ENCODE results near the gene SLC35B2. TPM values are rescaled to one million over a fixed set of nuclear protein-coding genes. Genes with fewer than 3 reads are reported as not detected.

SLC35B2 gene
- total RNA-seq, 1 experiment from 2014 or later: 28.9 TPM

DNA sequence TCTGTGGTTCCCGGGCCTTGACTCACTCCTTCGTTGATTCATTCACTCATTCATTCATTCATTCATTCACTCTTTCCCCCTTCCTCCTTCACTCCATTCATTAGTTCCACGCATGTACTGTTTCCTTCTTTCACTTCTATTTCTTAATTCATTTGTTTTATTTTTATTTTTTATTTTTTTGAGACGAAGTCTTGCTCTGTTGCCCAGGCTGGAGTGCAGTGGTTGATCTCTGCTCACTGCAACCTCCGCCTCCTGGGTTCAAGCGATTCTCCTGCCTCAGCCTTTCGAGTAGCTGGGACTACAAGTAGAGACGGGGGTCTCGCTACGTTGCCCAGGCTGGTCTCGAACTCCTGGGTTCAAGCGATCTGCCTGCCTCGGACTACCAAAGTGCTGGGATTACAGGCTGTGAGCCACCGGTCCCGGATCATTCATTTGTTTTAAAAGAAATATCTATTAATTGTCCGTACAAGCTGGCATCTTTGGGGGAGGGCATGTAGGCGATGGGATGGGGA, 8.4 kb upstream of the SLC35B2 start:
- Mint-ChIP-seq H3K4me3 (peak overlapping the region; percentile 95), H3K9me3 (no peaks in the 10 kb centered on the region), H3K4me1 (peaks cover 46% of the 10 kb centered on the region), H3K36me3 (no peaks in the 10 kb centered on the region), H3K27ac (no peak overlapping the region), H3K27me3 (ENCODE audit: low read depth) (peaks cover 28% of the 10 kb centered on the region)
- ATAC-seq (no peak), DNase-seq (ENCODE audit: low spot score) (no peak)
- POLR2A ChIA-PET: no interaction called here
- CTCF ChIA-PET: no interaction called here
- TF ChIP-seq MXD4 (CRISPR knock-in tag; IDR thresholded peaks at IDR 0.05; ENCODE audit: borderline replicate concordance): no peak
- no peak for TF ChIP-seq JUN (CRISPR knock-in tag; IDR thresholded peaks at IDR 0.05)
- TF ChIP-seq PRRX2 (CRISPR knock-in tag; IDR thresholded peaks at IDR 0.05): no peak
- TF ChIP-seq, protein P1, sequence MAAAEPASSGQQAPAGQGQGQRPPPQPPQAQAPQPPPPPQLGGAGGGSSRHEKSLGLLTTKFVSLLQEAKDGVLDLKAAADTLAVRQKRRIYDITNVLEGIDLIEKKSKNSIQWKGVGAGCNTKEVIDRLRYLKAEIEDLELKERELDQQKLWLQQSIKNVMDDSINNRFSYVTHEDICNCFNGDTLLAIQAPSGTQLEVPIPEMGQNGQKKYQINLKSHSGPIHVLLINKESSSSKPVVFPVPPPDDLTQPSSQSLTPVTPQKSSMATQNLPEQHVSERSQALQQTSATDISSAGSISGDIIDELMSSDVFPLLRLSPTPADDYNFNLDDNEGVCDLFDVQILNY (CRISPR knock-in tag; IDR thresholded peaks at IDR 0.05): no peak
- TF ChIP-seq, protein P2, sequence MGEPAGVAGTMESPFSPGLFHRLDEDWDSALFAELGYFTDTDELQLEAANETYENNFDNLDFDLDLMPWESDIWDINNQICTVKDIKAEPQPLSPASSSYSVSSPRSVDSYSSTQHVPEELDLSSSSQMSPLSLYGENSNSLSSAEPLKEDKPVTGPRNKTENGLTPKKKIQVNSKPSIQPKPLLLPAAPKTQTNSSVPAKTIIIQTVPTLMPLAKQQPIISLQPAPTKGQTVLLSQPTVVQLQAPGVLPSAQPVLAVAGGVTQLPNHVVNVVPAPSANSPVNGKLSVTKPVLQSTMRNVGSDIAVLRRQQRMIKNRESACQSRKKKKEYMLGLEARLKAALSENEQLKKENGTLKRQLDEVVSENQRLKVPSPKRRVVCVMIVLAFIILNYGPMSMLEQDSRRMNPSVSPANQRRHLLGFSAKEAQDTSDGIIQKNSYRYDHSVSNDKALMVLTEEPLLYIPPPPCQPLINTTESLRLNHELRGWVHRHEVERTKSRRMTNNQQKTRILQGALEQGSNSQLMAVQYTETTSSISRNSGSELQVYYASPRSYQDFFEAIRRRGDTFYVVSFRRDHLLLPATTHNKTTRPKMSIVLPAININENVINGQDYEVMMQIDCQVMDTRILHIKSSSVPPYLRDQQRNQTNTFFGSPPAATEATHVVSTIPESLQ (CRISPR knock-in tag; IDR thresholded peaks at IDR 0.05): no peak
- TF ChIP-seq, protein P3, sequence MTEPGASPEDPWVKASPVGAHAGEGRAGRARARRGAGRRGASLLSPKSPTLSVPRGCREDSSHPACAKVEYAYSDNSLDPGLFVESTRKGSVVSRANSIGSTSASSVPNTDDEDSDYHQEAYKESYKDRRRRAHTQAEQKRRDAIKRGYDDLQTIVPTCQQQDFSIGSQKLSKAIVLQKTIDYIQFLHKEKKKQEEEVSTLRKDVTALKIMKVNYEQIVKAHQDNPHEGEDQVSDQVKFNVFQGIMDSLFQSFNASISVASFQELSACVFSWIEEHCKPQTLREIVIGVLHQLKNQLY (CRISPR knock-in tag; IDR thresholded peaks at IDR 0.05): no peak
- TF ChIP-seq ELF4 (CRISPR knock-in tag; IDR thresholded peaks at IDR 0.05; ENCODE audit: low read depth): no peak
- TF ChIP-seq EMX1 (CRISPR knock-in tag; IDR thresholded peaks at IDR 0.05): no peak
- 0 out of 2 replicates have a peak, but pooled peaks have one; percentile 11 for TF ChIP-seq GTF2I (CRISPR knock-in tag; conservative IDR thresholded peaks at IDR 0.05)
- peak; percentile 91 for TF ChIP-seq ZNF121 (CRISPR knock-in tag; IDR thresholded peaks at IDR 0.05)
- TF ChIP-seq NFATC4 (CRISPR knock-in tag; IDR thresholded peaks at IDR 0.05): no peak

DNA sequence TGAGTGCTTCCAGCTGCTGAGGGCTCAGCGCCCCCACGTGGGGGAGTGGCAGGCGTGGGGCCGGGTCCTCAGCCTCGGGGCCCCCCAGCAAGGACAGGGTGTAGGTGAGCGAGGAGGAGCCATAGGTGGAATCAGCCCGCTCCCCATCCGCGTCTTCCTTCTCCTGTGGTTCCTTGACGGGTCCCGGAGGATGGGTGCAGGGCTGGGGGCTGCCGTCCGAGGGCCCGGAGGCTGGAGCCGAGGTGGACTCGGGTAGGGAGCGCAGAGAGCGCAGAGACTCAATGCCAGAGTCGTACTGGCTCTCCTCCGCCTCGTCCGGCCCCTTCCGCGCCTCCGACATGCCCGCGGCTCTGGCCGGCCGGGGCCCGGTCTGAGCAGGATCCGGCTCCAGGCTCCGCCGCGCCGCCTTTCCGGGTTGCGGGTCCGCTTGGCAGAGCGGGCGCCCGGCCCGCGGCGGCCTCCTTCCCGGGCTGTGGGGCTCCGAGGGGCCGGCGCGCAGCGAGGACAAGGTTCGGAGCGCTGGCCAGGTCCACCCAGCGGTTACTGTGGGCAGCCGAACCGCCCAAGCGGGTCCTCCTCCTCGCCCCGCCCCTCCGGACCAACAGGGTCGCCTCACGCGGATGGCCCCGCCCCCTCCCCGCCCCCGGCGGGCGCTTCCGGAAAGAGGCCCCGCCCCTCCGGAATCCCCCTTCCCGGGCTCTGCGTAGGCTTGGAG, 7.8 kb upstream of the SLC35B2 start, which contains the start of gene NFKBIE:
Gene NFKBIE, minus strand, starts transcription at position 545 of the 715 bp plus-strand sequence. Its CDS starts 205 bp downstream, at position 340.
- ATAC-seq: peak; percentile 73
- Mint-ChIP-seq H3K9me3 (no peaks in the 10 kb centered on the region), H3K4me1 (peaks cover 46% of the 10 kb centered on the region), H3K27me3 (ENCODE audit: low read depth) (peaks cover 28% of the 10 kb centered on the region), H3K36me3 (no peaks in the 10 kb centered on the region), H3K4me3 (peak within 1 kb of the TSS; percentile 95), H3K27ac (no peak within 1 kb of the TSS)
- CTCF ChIA-PET: interaction anchor here (0.8 to 1.5 kb wide), 6 partner anchors 8 to 169 kb away, joined by 4 read pairs; partner anchors contain the start of gene AARS2
- POLR2A ChIA-PET: no interaction called here
- DNase-seq (ENCODE audit: low spot score): peak; percentile 97
- TF ChIP-seq ZNF263 (CRISPR knock-in tag; IDR thresholded peaks at IDR 0.05; ENCODE audit: low read depth): no peak
- TF ChIP-seq ZNF138 (CRISPR knock-in tag; conservative IDR thresholded peaks at IDR 0.05): no peak
- TF ChIP-seq, protein P4, sequence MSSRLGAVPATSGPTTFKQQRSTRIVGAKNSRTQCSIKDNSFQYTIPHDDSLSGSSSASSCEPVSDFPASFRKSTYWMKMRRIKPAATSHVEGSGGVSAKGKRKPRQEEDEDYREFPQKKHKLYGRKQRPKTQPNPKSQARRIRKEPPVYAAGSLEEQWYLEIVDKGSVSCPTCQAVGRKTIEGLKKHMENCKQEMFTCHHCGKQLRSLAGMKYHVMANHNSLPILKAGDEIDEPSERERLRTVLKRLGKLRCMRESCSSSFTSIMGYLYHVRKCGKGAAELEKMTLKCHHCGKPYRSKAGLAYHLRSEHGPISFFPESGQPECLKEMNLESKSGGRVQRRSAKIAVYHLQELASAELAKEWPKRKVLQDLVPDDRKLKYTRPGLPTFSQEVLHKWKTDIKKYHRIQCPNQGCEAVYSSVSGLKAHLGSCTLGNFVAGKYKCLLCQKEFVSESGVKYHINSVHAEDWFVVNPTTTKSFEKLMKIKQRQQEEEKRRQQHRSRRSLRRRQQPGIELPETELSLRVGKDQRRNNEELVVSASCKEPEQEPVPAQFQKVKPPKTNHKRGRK (CRISPR knock-in tag; IDR thresholded peaks at IDR 0.05; ENCODE audit: borderline replicate concordance): no peak
- TF ChIP-seq OVOL2 (CRISPR knock-in tag; IDR thresholded peaks at IDR 0.05; ENCODE audit: borderline replicate concordance): no peak
- TF ChIP-seq, protein P3 (CRISPR knock-in tag; IDR thresholded peaks at IDR 0.05): no peak; the same call in 1 of the 2 replicates
- no peak for TF ChIP-seq NFYB (CRISPR knock-in tag; conservative IDR thresholded peaks at IDR 0.05; ENCODE audit: low read depth)
- peak; percentile 70; the same call in 1 of the 2 replicates for TF ChIP-seq SP1 (CRISPR knock-in tag; conservative IDR thresholded peaks at IDR 0.05)
- TF ChIP-seq, protein P5, sequence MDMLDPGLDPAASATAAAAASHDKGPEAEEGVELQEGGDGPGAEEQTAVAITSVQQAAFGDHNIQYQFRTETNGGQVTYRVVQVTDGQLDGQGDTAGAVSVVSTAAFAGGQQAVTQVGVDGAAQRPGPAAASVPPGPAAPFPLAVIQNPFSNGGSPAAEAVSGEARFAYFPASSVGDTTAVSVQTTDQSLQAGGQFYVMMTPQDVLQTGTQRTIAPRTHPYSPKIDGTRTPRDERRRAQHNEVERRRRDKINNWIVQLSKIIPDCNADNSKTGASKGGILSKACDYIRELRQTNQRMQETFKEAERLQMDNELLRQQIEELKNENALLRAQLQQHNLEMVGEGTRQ (CRISPR knock-in tag; IDR thresholded peaks at IDR 0.05): no peak
- TF ChIP-seq IRF2 (CRISPR knock-in tag; IDR thresholded peaks at IDR 0.05; ENCODE audit: borderline replicate concordance, low read depth): no peak
- TF ChIP-seq NFE2L1 (CRISPR knock-in tag; IDR thresholded peaks at IDR 0.05): no peak
- TF ChIP-seq MYBL2 (CRISPR knock-in tag; IDR thresholded peaks at IDR 0.05): no peak
- TF ChIP-seq ZNF671 (CRISPR knock-in tag; IDR thresholded peaks at IDR 0.05): no peak
- no peak for TF ChIP-seq ZNF396 (CRISPR knock-in tag; IDR thresholded peaks at IDR 0.05; ENCODE audit: borderline replicate concordance)
- no peak for TF ChIP-seq ESRRA (CRISPR knock-in tag; IDR thresholded peaks at IDR 0.05; ENCODE audit: borderline replicate concordance)
- peak; percentile 68 for TF ChIP-seq ETV6 (CRISPR knock-in tag; IDR thresholded peaks at IDR 0.05)
- no peak for TF ChIP-seq FOXK1 (CRISPR knock-in tag; IDR thresholded peaks at IDR 0.05)
- TF ChIP-seq GABPB1 (CRISPR knock-in tag; IDR thresholded peaks at IDR 0.05): peak; percentile 38; the same call in 1 of the 2 replicates
- TF ChIP-seq ZNF317 (CRISPR knock-in tag; IDR thresholded peaks at IDR 0.05; ENCODE audit: borderline replicate concordance, low read depth): no peak
